DMS53 treated with DMSO at 0.1 percent for 48 hours (cell line): ENCODE data around the gene SKP1.
"Not testable (repeated sequence)": the region's sequence is repeated elsewhere in the genome, so short reads cannot be mapped to it uniquely, and the experiment has no call there.

Source experiments
- DNase-seq: peaks from one replicate; lab custom pipeline; 2025; ENCODE audit not compliant: unreplicated experiment; lab: John Stamatoyannopoulos, UW

The SKP1 gene

DNA sequence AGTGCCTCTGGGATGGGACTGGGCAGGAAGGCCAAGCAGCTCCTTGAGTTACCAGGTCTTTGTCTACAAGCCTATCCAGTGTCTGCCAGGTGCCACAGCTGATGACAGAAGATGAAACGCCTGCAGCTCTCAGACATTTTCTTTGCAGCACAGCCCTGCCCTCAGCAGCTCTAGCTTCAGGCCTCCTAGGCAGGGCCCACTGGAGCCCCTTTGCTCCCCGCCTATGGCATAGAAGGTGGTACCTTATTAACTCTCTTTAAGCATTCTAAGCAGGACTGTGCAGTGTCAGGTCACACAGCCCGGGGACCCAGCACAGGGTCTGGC lies 1.3 kb upstream of the SKP1 start:
- no peak for DNase-seq

DNA sequence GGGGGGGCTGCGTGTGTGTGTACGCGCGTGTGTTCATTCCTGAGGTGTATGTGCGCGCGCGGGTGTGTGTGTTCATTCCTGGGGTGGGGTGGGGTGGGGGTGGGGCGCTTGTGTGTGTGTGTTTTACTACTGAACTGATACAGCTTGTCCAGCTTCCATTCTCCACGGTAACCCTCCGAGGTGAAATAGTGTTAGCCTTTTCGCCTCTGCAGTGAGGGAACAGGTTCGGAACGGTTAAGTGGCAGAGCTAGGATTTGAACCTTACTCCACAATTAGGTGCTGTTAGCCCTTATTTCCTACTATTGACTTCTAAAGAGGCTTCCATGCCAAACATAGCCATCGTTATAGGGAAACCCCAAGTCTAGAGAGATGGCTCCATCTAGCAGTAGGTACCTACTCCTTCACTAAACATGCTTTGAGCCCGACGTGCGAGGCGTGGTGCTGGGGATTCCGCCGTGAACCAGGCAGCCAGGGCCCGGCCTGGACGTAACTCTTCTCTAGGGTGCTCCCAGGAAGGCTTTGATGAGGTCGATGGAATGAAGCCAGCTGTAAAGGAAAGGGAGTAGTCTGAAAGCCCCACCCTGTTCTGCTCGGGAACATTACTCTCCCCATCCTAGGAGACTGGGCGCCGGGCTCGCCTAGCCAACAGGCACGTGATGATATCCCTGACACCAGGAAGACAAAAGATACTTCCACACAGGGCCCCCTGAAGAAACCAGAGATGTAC lies 782 bp upstream of the SKP1 start:
- DNase-seq, result peak; percentile 37

DNA sequence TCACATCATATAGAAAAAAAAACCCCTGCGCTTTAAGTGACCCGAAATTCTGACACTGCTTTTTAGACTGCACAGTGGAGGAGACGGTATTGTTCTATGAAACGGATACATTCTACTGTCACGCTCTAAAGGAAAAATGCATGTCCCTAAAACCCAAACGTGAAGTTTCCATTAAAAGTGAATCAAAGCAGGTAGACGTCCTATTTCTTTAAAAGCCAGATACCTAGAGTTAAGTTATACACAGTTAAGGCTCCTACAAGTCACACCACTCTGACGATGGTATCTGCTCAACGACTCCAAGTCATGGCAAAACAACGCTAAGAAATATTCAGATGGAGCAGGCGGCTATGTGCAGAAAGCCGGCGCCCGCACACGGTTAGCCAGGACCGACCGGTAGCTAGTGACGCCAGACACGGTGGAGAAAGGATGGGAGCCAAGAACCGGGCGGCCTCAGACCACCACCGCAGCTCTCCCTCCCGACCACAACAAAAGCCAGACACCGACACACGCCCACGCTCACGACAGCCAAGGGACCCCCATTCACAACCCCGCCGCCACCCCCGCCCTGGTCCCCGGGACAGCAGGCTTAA lies 734 bp downstream of the SKP1 start:
- DNase-seq, result no peak

- no peak for DNase-seq
Observed at GRCh38 chr5:134174841-134175839, 1.6 kb downstream of the SKP1 start.

DNA sequence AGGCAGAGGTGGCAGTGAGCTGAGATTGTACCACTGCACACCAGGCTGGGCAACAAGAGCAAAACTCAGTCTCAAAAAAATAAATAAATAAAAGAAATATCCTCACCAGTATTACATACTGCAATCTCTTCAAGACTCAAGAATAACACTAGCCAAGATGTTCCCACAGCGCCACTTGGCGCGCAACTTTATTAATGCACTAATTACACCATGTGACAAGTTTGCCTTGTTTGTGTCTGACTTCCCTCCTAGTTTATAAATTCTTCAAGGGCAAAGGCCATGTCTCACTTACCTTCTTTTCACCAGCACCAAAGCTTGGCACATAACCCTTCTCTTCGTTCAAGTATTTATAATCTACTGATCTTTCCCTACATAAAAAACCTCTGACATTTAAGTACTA lies 4.8 kb downstream of the SKP1 start:
- DNase-seq, result no peak

- no peak for DNase-seq
Observed at GRCh38 chr5:134162592-134162991, 14.2 kb downstream of the SKP1 start.

- no peak for DNase-seq
Observed at GRCh38 chr5:134161513-134162395, 15.0 kb downstream of the SKP1 start.

GRCh38 chr5:134153657-134154056 lies 23.1 kb downstream of the SKP1 start:
- no peak for DNase-seq

- DNase-seq, result no peak
Observed at GRCh38 chr5:134153241-134153640, 23.5 kb downstream of the SKP1 start.

DNA sequence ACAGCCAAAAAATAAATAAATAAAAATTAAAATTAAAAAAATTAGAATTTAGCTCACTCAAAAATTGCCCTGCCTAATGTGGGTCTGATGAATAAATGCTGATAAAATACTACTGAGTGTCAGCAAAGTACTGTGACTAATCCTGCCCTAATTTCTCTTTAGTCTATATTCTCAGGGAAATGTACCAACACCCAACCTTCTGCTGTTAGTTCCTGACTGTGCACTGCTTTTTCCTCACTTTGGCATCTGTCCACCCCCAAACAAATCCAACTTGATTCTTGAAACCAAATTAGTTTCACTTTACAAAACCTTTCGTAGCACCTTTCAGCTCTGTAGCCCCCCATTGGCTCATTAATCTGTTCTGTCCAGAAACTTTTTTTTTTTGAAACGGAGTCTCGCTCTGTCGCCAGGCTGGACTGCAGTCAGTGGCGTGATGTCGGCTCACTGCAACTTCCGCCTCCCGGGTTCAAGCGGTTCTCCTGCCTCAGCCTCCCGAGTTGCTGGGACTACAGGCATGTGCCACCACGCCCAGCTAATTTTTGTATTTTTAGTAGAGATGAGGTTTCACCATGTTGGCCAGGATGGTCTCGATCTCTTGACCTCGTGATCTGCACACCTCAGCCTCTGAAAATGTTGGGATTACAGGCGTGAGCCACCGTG lies 24.4 kb downstream of the SKP1 start:
- not testable (repeated sequence) for DNase-seq

DNA sequence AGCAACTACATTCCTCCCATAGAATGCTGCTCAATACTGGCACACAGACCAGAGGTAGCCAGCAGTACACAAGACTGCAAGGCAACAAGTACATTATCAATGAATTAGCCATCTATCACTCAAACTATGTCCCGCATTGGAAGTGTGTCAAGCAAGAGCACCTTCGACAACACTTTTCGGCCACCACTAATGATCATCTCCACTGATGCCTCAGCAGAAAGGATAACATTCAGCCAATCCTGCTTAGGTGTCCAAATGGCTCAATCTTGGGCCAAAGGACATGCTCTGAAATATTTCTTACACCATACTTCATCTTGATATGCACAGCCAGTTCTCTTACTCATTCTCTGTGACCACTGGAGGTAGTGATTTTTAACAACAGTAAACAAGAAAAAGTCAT lies 25.0 kb downstream of the SKP1 start:
- DNase-seq, result no peak

DNA sequence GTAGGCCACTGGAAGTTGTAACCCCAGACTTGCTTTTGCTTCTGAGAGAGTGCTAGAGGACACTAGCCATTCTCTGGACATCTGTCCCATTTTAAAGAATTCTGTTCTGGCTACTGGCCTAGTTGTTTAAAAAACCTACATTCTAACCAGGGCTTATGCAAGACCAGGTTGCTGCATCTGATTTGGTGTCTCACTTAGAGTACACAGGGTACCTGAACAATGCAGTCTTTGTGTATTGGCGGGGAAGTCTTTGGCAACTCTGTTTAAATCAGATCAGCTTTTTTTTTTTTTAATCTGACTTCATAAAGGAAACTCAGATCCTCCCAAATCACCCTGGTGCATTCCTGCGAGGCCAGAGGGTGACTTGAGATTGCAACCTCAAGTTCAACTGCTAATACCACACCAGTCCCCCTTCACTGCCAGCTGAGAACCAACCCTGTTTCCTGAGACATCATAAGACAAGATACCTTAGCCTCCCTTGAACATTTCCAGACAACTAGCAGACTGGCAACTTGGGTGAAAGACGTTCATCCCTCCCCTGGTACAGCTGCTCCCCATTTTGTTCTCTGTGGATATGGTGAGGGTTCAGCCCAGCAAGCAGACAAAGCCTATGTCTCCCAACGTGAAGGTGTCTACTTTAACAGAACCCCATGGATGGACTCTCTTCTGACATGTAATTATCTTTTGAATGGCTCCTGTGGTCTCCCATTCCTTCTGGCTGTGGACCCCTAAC lies 27.0 kb downstream of the SKP1 start:
- DNase-seq, result no peak

- no peak for DNase-seq
Observed at GRCh38 chr5:134148986-134149539, 27.7 kb downstream of the SKP1 start.

- DNase-seq, result peak; percentile 14
Observed at GRCh38 chr5:134148316-134148715, 28.4 kb downstream of the SKP1 start.

DNA sequence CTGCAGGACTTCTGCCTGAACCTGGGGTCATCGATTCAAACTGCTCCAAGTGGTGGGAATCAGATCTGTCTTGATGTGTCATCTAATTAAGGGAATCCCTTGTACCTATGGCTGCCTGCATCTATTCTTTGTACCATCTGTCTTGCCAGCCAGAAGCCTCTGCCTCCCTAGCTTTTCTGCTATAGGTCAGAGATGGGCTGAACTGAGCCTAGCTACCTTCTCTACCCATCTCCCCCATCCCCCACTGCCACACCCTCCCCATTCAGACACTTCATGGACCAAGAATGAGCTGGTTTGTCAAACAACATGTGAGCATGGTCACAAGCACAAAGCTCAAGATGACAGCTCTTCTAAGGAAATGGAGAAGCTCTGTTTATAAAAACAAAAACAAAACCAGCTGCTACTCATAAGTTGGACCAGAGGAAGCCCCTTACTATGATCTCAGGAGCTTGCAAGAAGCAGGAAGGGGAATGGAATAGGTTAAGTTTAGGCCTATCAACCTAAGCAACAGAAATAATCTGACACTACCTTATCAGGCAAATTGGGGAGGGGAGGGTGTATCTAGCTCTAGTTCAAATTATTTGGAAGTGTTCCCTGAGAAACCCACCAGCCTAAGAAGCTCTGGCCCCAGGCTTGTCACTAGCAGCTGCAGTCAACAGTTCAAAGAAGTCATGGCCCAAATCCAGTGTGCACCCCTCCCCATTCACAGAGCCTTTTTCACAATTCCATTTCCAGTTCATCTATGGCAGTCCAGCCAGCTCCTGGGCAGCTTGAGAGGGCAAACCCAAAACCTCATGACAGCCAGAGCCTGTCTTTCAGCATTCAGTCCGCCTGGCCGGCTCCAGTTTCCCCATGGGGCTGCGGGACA lies 29.9 kb downstream of the SKP1 start:
- no peak for DNase-seq

- DNase-seq, result peak; percentile 64
Observed at GRCh38 chr5:134145779-134146581, 30.8 kb downstream of the SKP1 start.

DNA sequence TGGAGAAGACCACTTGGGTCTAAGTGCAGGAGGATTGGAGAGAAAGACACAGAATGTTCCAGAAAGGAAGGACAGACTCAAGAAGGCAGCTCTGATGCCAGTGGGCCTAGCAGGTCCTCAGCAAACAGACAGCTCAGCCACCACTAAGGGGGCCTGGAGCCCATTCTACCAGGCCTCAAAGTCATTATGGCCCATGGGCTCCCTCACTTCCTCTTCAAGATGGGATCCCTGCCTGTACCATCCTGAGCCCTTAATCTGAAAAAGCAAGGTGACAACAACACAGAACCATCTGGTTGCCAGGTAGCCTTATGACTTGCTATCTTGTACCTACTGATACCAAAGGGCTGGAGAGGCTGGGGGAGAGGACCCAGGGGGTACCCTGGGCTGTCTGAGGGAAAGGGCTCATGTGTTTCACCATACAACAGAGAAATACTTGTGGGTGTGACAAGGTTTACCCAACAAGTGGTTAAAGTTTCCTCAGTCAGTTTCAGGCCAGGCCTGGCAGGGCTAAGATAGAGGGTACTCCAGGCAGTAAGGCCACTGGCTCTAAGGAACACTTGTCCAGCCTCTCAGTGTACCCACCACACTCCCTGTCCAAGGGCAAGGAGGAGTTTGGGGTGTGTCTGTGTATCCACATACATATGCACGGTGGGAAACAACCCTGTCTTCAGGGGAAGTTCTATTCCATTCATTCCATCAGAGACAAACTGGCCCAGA lies 31.6 kb downstream of the SKP1 start:
- DNase-seq, result no peak
